Breast epithelium (tissue), 4 donors: Measurements from ENCODE around the gene FOXO4. TPM values are rescaled to one million over a fixed set of nuclear protein-coding genes. Genes with fewer than 3 reads are reported as not detected.

Experiments used
- DNase-seq, 2 donors: peaks; one replicate each; pipeline ENCODE4 v3.0.0-alpha.2; 2019; ENCODE audit warnings: low spot score in 2 of 2
- H3K27ac ChIP-seq, 2 donors: fragments of 200-600 bp; sonication (generic) in 1 of 2; one replicate each; pipeline ENCODE4 v1.5.1; 2016 to 2019; ENCODE audit warnings: mild to moderate bottlenecking in 1 of 2
- H3K27me3 ChIP-seq, 2 donors: fragments of 200-600 bp; sonication (generic) in 1 of 2; one replicate each; pipeline versions ENCODE4 v1.5.1 to v1.6.0; 2017 to 2019; ENCODE audit warnings: control low read depth in 1 of 2, mild to moderate bottlenecking in 1 of 2
- H3K36me3 ChIP-seq: fragments of 200-600 bp; one replicate; pipeline ENCODE4 v1.5.1; 2019
- H3K4me1 ChIP-seq, 2 donors: fragments of 200-600 bp; sonication (generic); one replicate each; pipeline ENCODE4 v1.5.1; 2016 to 2019; ENCODE audit warnings: control low read depth in 1 of 2
- H3K4me3 ChIP-seq, 3 donors: fragments of 200-600 bp; sonication (generic); 1 replicate in 2 of 3; 2 replicates in 1 of 3; pipeline ENCODE4 v1.5.1; 2016 to 2019; ENCODE audit warnings: mild to moderate bottlenecking in 3 of 3, moderate library complexity in 2 of 3
- H3K9me3 ChIP-seq, 2 donors: fragments of 200-600 bp; sonication (generic) in 1 of 2; one replicate each; pipeline ENCODE4 v1.5.1; 2016 to 2019; ENCODE audit warnings: control low read depth in 1 of 2
- CTCF ChIP-seq, 3 donors: fragments of 450-650 bp; IDR thresholded peaks; one replicate each; pipeline ENCODE4 v1.5.1; 2016 to 2017; ENCODE audit warnings: antibody characterized with exemption in 3 of 3, mild to moderate bottlenecking in 3 of 3, moderate library complexity in 3 of 3
- POLR2A ChIP-seq: fragments of 450-650 bp; IDR thresholded peaks from one replicate; pipeline ENCODE4 v1.6.1; 2016; ENCODE audit warnings: antibody characterized with exemption, mild to moderate bottlenecking, moderate library complexity
- POLR2AphosphoS5 ChIP-seq, 3 donors: sonication (generic); formaldehyde crosslinking; IDR thresholded peaks; one replicate each; pipeline ENCODE4 v1.6.1; 2017; ENCODE audit warnings: antibody characterized with exemption in 3 of 3
- intact Hi-C: fragments of 100-400 bp; cut with DNase I; formaldehyde crosslinking; loops from one replicate; pipeline ENCODE4 v1.15.1; 2023; ENCODE audit warnings: low total_unique reads
- total RNA-seq, 3 donors: library from RNA; depleted of rRNA; stranded (reverse); fragments of >200 nt; gene quantifications; one replicate each; pipeline ENCODE4 v1.1.0, GENCODE V29; 2016

Gene FOXO4
- total RNA-seq, 3 donors from 2014 or later: 14.7 to 30.1 (median 21.1) TPM

GRCh38 chrX:71057848-71058530 is 37.7 kb upstream of the FOXO4 start:
- TF ChIP-seq POLR2AphosphoS5 (IDR thresholded peaks at IDR 0.05): no peak
- TF ChIP-seq CTCF (IDR thresholded peaks at IDR 0.05): no peak
- TF ChIP-seq POLR2A: no peak
- no peak for DNase-seq
- Histone ChIP-seq H3K4me3 (no peak overlapping the region), H3K4me1 (no peaks in the 10 kb centered on the region), H3K27me3 (peaks cover 0 to 3% of the 10 kb centered on the region in 2 donors), H3K27ac (no peak overlapping the region), H3K9me3 (no peaks in the 10 kb centered on the region), H3K36me3 (no peaks in the 10 kb centered on the region)
- intact Hi-C loops: no loop called here

GRCh38 chrX:71060127-71060526 is 35.5 kb upstream of the FOXO4 start:
- Histone ChIP-seq H3K4me3 (no peak overlapping the region), H3K27me3 (peaks cover 0 to 16% of the 10 kb centered on the region in 2 donors), H3K27ac (no peak overlapping the region), H3K36me3 (no peaks in the 10 kb centered on the region), H3K9me3 (no peaks in the 10 kb centered on the region), H3K4me1 (no peaks in the 10 kb centered on the region)
- DNase-seq: no peak
- intact Hi-C loops: no loop called here
- TF ChIP-seq POLR2AphosphoS5 (IDR thresholded peaks at IDR 0.05) (no peak), POLR2A (no peak), CTCF (IDR thresholded peaks at IDR 0.05) (no peak)

GRCh38 chrX:71067089-71067488 is 28.6 kb upstream of the FOXO4 start:
- Histone ChIP-seq H3K9me3 (no peaks in the 10 kb centered on the region), H3K4me1 (no peaks in the 10 kb centered on the region), H3K27ac (peak overlapping the region; percentile 79 to 84), H3K4me3 (peak overlapping the region; percentile 54 to 68 (median 61)), H3K36me3 (no peaks in the 10 kb centered on the region), H3K27me3 (peaks cover 0 to 21% of the 10 kb centered on the region in 2 donors)
- no peak for TF ChIP-seq POLR2AphosphoS5 (IDR thresholded peaks at IDR 0.05)
- TF ChIP-seq POLR2A: no peak
- no peak for TF ChIP-seq CTCF (IDR thresholded peaks at IDR 0.05)
- no peak for DNase-seq
- intact Hi-C loops: no loop called here

- peak overlapping the region; percentile 79 to 84 for H3K27ac ChIP-seq
- intact Hi-C loops: no loop called here
- H3K4me3 ChIP-seq: peak overlapping the region; percentile 54 to 68 (median 61)
- no peak for TF ChIP-seq POLR2A
- TF ChIP-seq CTCF (IDR thresholded peaks at IDR 0.05): no peak
- no peak for TF ChIP-seq POLR2AphosphoS5 (IDR thresholded peaks at IDR 0.05)
- H3K9me3 ChIP-seq: no peaks in the 10 kb centered on the region
- no peaks in the 10 kb centered on the region for H3K4me1 ChIP-seq
- H3K27me3 ChIP-seq: peaks cover 0 to 21% of the 10 kb centered on the region in 2 donors
- no peaks in the 10 kb centered on the region for H3K36me3 ChIP-seq
- DNase-seq: no peak
These were observed 28.0 kb upstream of the FOXO4 start for GRCh38 chrX:71067712-71068043.

GRCh38 chrX:71068044-71068918 is 27.4 kb upstream of the FOXO4 start, which contains the start of gene SNX12:
SNX12 (minus strand) TSS chrX:71068334; CDS start chrX:71068306, 28 bp downstream.
- no peaks in the 10 kb centered on the region for H3K9me3 ChIP-seq
- no peaks in the 10 kb centered on the region for H3K36me3 ChIP-seq
- peak within 1 kb of the TSS; percentile 79 to 84 for H3K27ac ChIP-seq
- TF ChIP-seq CTCF (IDR thresholded peaks at IDR 0.05): peak in 2 of 3 donors; percentile 31 to 88
- no peak for TF ChIP-seq POLR2A
- TF ChIP-seq POLR2AphosphoS5 (IDR thresholded peaks at IDR 0.05): peak in 2 of 3 donors; percentile 50 to 59
- DNase-seq: peak; percentile 86 to 91
- intact Hi-C loops: no loop called here
- peak within 1 kb of the TSS; percentile 54 to 68 (median 61) for H3K4me3 ChIP-seq
- no peaks in the 10 kb centered on the region for H3K4me1 ChIP-seq
- H3K27me3 ChIP-seq: peaks cover 0 to 20% of the 10 kb centered on the region in 2 donors
